ENCODE results near the gene SARNP. TPM values are rescaled to one million over a fixed set of nuclear protein-coding genes. Genes with fewer than 3 reads are reported as not detected.

Gene SARNP
- total RNA-seq, 1 donor from 2014 or later: 141 TPM

- Histone ChIP-seq H3K27me3 (ENCODE audit: control insufficient read depth, insufficient read depth, low read length) (no peaks in the 10 kb centered on the region), H3K36me3 (ENCODE audit: control insufficient read depth, insufficient read depth, low read length) (no peaks in the 10 kb centered on the region), H3K4me3 (ENCODE audit: low read depth, low read length) (no peak overlapping the region)
- DNase-seq (ENCODE audit: low read depth): no peak
- TF ChIP-seq CTCF (IDR thresholded peaks at IDR 0.05; ENCODE audit: insufficient read depth, low read length, poor library complexity, severe bottlenecking): no peak
Measured at GRCh38 chr12:55861396-55861795, 43.9 kb upstream of the SARNP start.

- Histone ChIP-seq H3K4me3 (ENCODE audit: low read depth, low read length) (no peak overlapping the region), H3K36me3 (ENCODE audit: control insufficient read depth, insufficient read depth, low read length) (no peaks in the 10 kb centered on the region), H3K27me3 (ENCODE audit: control insufficient read depth, insufficient read depth, low read length) (no peaks in the 10 kb centered on the region)
- no peak for DNase-seq (ENCODE audit: low read depth)
- TF ChIP-seq CTCF (IDR thresholded peaks at IDR 0.05; ENCODE audit: insufficient read depth, low read length, poor library complexity, severe bottlenecking): no peak
Measured at GRCh38 chr12:55852740-55853139, 35.2 kb upstream of the SARNP start.

- DNase-seq (ENCODE audit: low read depth): no peak
- Histone ChIP-seq H3K4me3 (ENCODE audit: low read depth, low read length) (no peak overlapping the region), H3K36me3 (ENCODE audit: control insufficient read depth, insufficient read depth, low read length) (no peaks in the 10 kb centered on the region), H3K27me3 (ENCODE audit: control insufficient read depth, insufficient read depth, low read length) (no peaks in the 10 kb centered on the region)
- TF ChIP-seq CTCF (IDR thresholded peaks at IDR 0.05; ENCODE audit: insufficient read depth, low read length, poor library complexity, severe bottlenecking): no peak
Measured at GRCh38 chr12:55850893-55851292, 33.4 kb upstream of the SARNP start.

- no peak overlapping the region for H3K4me3 ChIP-seq (ENCODE audit: low read depth, low read length)
- TF ChIP-seq CTCF (IDR thresholded peaks at IDR 0.05; ENCODE audit: insufficient read depth, low read length, poor library complexity, severe bottlenecking): no peak
- no peaks in the 10 kb centered on the region for H3K36me3 ChIP-seq (ENCODE audit: control insufficient read depth, insufficient read depth, low read length)
- DNase-seq (ENCODE audit: low read depth): no peak
- H3K27me3 ChIP-seq (ENCODE audit: control insufficient read depth, insufficient read depth, low read length): no peaks in the 10 kb centered on the region
Measured at GRCh38 chr12:55850401-55850800, 32.9 kb upstream of the SARNP start.

GRCh38 chr12:55849616-55850343 lies 32.3 kb upstream of the SARNP start:
- no peaks in the 10 kb centered on the region for H3K27me3 ChIP-seq (ENCODE audit: control insufficient read depth, insufficient read depth, low read length)
- no peaks in the 10 kb centered on the region for H3K36me3 ChIP-seq (ENCODE audit: control insufficient read depth, insufficient read depth, low read length)
- no peak for TF ChIP-seq CTCF (IDR thresholded peaks at IDR 0.05; ENCODE audit: insufficient read depth, low read length, poor library complexity, severe bottlenecking)
- no peak for DNase-seq (ENCODE audit: low read depth)
- H3K4me3 ChIP-seq (ENCODE audit: low read depth, low read length): no peak overlapping the region

All from kidney epithelial cell (primary cell).